B cell (primary cell): ENCODE measurements around the gene CAPZA2. TPM values are rescaled to one million over a fixed set of nuclear protein-coding genes. Genes with fewer than 3 reads are reported as not detected.

Source experiments
- ATAC-seq: fragments of 200-7000 bp; cut with Tn5 transposase; one replicate; pipeline ENCODE4 v1.10.0; 2021; ENCODE audit warnings: low read depth, mild to moderate bottlenecking, moderate number of reproducible peaks, moderate library complexity
- CTCF ChIA-PET: fragments of 350-600 bp; sonication (Branson Sonifier 250); formaldehyde crosslinking; loops from one replicate; lab custom pipeline; 2021; ENCODE audit warnings: antibody characterized with exemption, inconsistent platforms; lab: Charles Lee
- POLR2A ChIA-PET: fragments of 350-600 bp; sonication (Branson Sonifier 250); formaldehyde crosslinking; loops from one replicate; lab custom pipeline; 2021; ENCODE audit warnings: antibody characterized with exemption; lab: Charles Lee
- DNase-seq: peaks from one replicate; pipeline ENCODE4 v3.0.0; 2013
- H2AFZ ChIP-seq: 2 replicates; pipeline ENCODE4 v1.6.1; 2012; ENCODE audit warnings: mild to moderate bottlenecking, low read depth, low read length; ENCODE audit not compliant: insufficient read depth, poor library complexity, severe bottlenecking
- H3K27ac ChIP-seq, 2 donors: 1 replicate in 1 of 2; 2 replicates in 1 of 2; pipeline ENCODE4 v1.5.1; 2012 to 2013; ENCODE audit warnings: low read length in 2 of 2, mild to moderate bottlenecking in 2 of 2, moderate library complexity in 1 of 2
- H3K27me3 ChIP-seq, 4 experiments: fragments of 200-600 bp in 1 of 4; sonication (generic) in 1 of 4; replicated peaks in 1 of 4; 1 replicate in 2 of 4; 2 replicates in 2 of 4; pipeline versions ENCODE4 v1.6.1 to v1.7.0; 2013 to 2016; ENCODE audit warnings: low read length in 3 of 4, mild to moderate bottlenecking in 2 of 4, mixed read lengths in 1 of 4, moderate library complexity in 1 of 4; ENCODE audit not compliant: insufficient read depth in 4 of 4, control insufficient read depth in 3 of 4; ENCODE audit errors: control extremely low read depth in 1 of 4
- H3K36me3 ChIP-seq, 2 experiments: replicated peaks in 1 of 2; 1 replicate in 1 of 2; 2 replicates in 1 of 2; pipeline versions ENCODE4 v1.6.1 to v1.7.1; 2013; ENCODE audit warnings: low read length in 1 of 2; ENCODE audit not compliant: insufficient read depth in 2 of 2, control insufficient read depth in 1 of 2; ENCODE audit errors: control extremely low read depth in 1 of 2, extremely low read depth in 1 of 2
- H3K4me1 ChIP-seq, 2 donors: fragments of 200-600 bp in 1 of 2; sonication (generic) in 1 of 2; 1 replicate in 1 of 2; 2 replicates in 1 of 2; pipeline versions ENCODE4 v1.5.1 to v1.6.1; 2013 to 2017; ENCODE audit warnings: low read length in 2 of 2; ENCODE audit not compliant: control insufficient read depth in 2 of 2, insufficient read depth in 2 of 2
- H3K4me2 ChIP-seq: replicated peaks from 2 replicates; pipeline ENCODE3; 2012; ENCODE audit warnings: mild to moderate bottlenecking, low read depth, low read length; ENCODE audit not compliant: poor library complexity, severe bottlenecking
- H3K4me3 ChIP-seq, 5 experiments: fragments of 200-600 bp in 1 of 5; sonication (generic) in 1 of 5; 1 replicate in 3 of 5; 2 replicates in 2 of 5; pipeline versions ENCODE4 v1.5.1 to v1.7.0; 2011 to 2016; ENCODE audit warnings: low read length in 4 of 5, mild to moderate bottlenecking in 4 of 5, low read depth in 2 of 5, control low read depth in 1 of 5, moderate library complexity in 1 of 5; ENCODE audit not compliant: insufficient read depth in 1 of 5; ENCODE audit errors: control extremely low read depth in 1 of 5, extremely low read depth in 1 of 5
- H3K79me2 ChIP-seq: fragments of 200-600 bp; sonication (generic); one replicate; pipeline ENCODE4 v1.6.0; 2016; ENCODE audit warnings: low read length; ENCODE audit not compliant: control insufficient read depth, insufficient read depth
- H3K9ac ChIP-seq: fragments of 200-600 bp; sonication (generic); 2 replicates; pipeline ENCODE4 v1.6.1; 2017; ENCODE audit warnings: mild to moderate bottlenecking, low read length, moderate library complexity
- H3K9me3 ChIP-seq, 3 donors: one replicate each; pipeline versions ENCODE4 v1.6.1 to v1.7.1; 2013; ENCODE audit warnings: low read length in 2 of 3; ENCODE audit not compliant: control insufficient read depth in 2 of 3, insufficient read depth in 1 of 3; ENCODE audit errors: control extremely low read depth in 1 of 3
- H4K20me1 ChIP-seq: 2 replicates; pipeline ENCODE4 v1.6.0; 2012; ENCODE audit warnings: mild to moderate bottlenecking, low read length; ENCODE audit not compliant: insufficient read depth, control insufficient read depth, poor library complexity, severe bottlenecking
- H3K27ac Mint-ChIP-seq: one replicate; pipeline ENCODE4 v1.8.0; 2021; ENCODE audit warnings: mixed read lengths
- H3K27me3 Mint-ChIP-seq: one replicate; pipeline ENCODE4 v1.8.0; 2021; ENCODE audit warnings: mixed read lengths
- H3K4me1 Mint-ChIP-seq: one replicate; pipeline ENCODE4 v1.8.0; 2021; ENCODE audit warnings: mixed read lengths
- H3K4me3 Mint-ChIP-seq: one replicate; pipeline ENCODE4 v1.8.0; 2021; ENCODE audit warnings: mixed read lengths
- H3K9me3 Mint-ChIP-seq: one replicate; pipeline ENCODE4 v1.8.0; 2022; ENCODE audit warnings: mixed read lengths; ENCODE audit not compliant: insufficient read depth
- CTCF ChIP-seq: fragments of 200-600 bp; IDR thresholded peaks from one replicate; pipeline ENCODE4 v1.8.0; 2022; ENCODE audit warnings: antibody characterized with exemption, mild to moderate bottlenecking
- EZH2 ChIP-seq: IDR thresholded peaks from 2 replicates; pipeline ENCODE4 v1.6.1; 2012; ENCODE audit warnings: borderline replicate concordance, low read depth, mild to moderate bottlenecking, moderate library complexity, low read length; ENCODE audit not compliant: insufficient read depth, poor library complexity, severe bottlenecking
- WGBS: methylation state at CpG from one replicate; pipeline ENCODE4 v1.1.5; 2013; ENCODE audit warnings: missing lambda C conversion rate; ENCODE audit not compliant: insufficient coverage; 5-methylcytosine and 5-hydroxymethylcytosine counted together
- intact Hi-C: fragments of 100-400 bp; cut with micrococcal nuclease; formaldehyde crosslinking; loops from one replicate; pipeline ENCODE4 v1.10.0; 2022
- polyA plus RNA-seq: library from polyadenylated mRNA; depleted of rRNA; stranded (reverse); fragments of >200 nt; gene quantifications from 2 replicates; pipeline ENCODE4 v1.2.3, GENCODE V29; 2012
- total RNA-seq, 2 donors: library from RNA; stranded (reverse); fragments of 120-200 nt in 1 of 2; gene quantifications; 1 replicate in 1 of 2; 2 replicates in 1 of 2; pipeline versions ENCODE4 v1.2.3 to v1.2.4, GENCODE V29; 2013 to 2022

CAPZA2 gene
- total and polyA plus RNA-seq, 2 donors (not counting 1 experiment from before 2014, with no cell fraction given), result 15.0 to 79.0 TPM

- CTCF ChIA-PET, result no interaction called here
- DNase-seq (no peak), ATAC-seq (no peak)
- no peaks in the 10 kb centered on the region for H3K27me3 ChIP-seq
- no peak overlapping the region for H2AFZ ChIP-seq
- Mint-ChIP-seq H3K9me3 (no peaks in the 10 kb centered on the region), H3K27me3 (no peaks in the 10 kb centered on the region), H3K4me3 (no peak overlapping the region), H3K4me1 (peaks cover 30% of the 10 kb centered on the region), H3K27ac (no peak overlapping the region)
- no peak overlapping the region for H3K4me3 ChIP-seq
- H3K4me2 ChIP-seq, result no peak overlapping the region
- intact Hi-C loops, result no loop called here
- peaks cover 1 to 19% of the 10 kb centered on the region in 2 experiments for H3K36me3 ChIP-seq
- WGBS, result 100% methylated on average over 2 of the region's 3 CpGs
- TF ChIP-seq EZH2, result no peak
- TF ChIP-seq CTCF, result no peak
- H3K79me2 ChIP-seq, result peaks cover 99% of the 10 kb centered on the region
- no peaks in the 10 kb centered on the region for H3K9me3 ChIP-seq
- H3K4me1 ChIP-seq, result peaks cover 8% of the 10 kb centered on the region in 2 donors
- no peak overlapping the region for H3K27ac ChIP-seq
- POLR2A ChIA-PET, result no interaction called here
- H3K9ac ChIP-seq, result no peak overlapping the region
- H4K20me1 ChIP-seq, result peaks cover 93% of the 10 kb centered on the region
These were observed 15.2 kb downstream of the CAPZA2 start for GRCh38 chr7:116877443-116878217.

GRCh38 chr7:116884691-116885090 is 22.3 kb downstream of the CAPZA2 start:
- Mint-ChIP-seq H3K27ac (no peak overlapping the region), H3K9me3 (no peaks in the 10 kb centered on the region), H3K27me3 (no peaks in the 10 kb centered on the region), H3K4me1 (peaks cover 26% of the 10 kb centered on the region), H3K4me3 (no peak overlapping the region)
- peaks cover 89% of the 10 kb centered on the region for H3K79me2 ChIP-seq
- peaks cover 0 to 8% (median 2%) of the 10 kb centered on the region in 3 donors for H3K9me3 ChIP-seq
- ChIA-PET CTCF (no interaction called here), POLR2A (no interaction called here)
- WGBS, result no CpG with 5 or more reads among the region's 3 CpGs
- ATAC-seq (no peak), DNase-seq (no peak)
- H3K4me2 ChIP-seq, result no peak overlapping the region
- peaks cover 4 to 16% of the 10 kb centered on the region in 2 experiments for H3K36me3 ChIP-seq
- H3K4me1 ChIP-seq, result peaks cover 0 to 4% of the 10 kb centered on the region in 2 donors
- intact Hi-C loops, result no loop called here
- peaks cover 92% of the 10 kb centered on the region for H4K20me1 ChIP-seq
- H3K9ac ChIP-seq, result no peak overlapping the region
- H3K27me3 ChIP-seq, result no peaks in the 10 kb centered on the region
- no peak overlapping the region for H3K27ac ChIP-seq
- TF ChIP-seq CTCF (no peak), EZH2 (no peak)
- H2AFZ ChIP-seq, result no peak overlapping the region
- H3K4me3 ChIP-seq, result no peak overlapping the region
